ENCODE measurements around the gene RNF146. TPM values are rescaled to one million over a fixed set of nuclear protein-coding genes. Genes with fewer than 3 reads are reported as not detected.

Gene RNF146
- total and polyA plus RNA-seq, 2 experiments from 2014 or later: 28.8 to 48.9 TPM

DNA sequence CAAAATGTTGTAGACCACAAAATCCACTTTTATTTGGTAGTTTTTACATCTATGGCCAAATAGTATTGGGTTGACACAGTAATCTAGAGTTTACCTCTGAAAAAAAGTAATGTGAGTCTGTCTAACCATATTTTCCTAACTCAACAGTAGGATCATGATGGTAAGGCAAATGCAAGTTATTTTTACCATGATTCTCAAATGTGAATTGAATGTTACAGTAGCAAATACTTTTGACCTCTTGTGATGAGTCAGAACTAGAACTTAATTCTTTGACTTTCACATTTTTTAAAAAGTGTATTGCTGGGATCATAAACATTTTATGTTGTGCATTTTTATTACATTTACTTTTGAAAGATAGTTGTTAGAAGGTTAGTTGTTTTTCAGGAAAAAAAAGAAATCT, 22.0 kb downstream of the RNF146 start:
- H3K9me2 ChIP-seq (replicated peaks; ENCODE audit: insufficient read depth): no peaks in the 10 kb centered on the region
- H2AFZ ChIP-seq: no peak overlapping the region
- H3K4me3 ChIP-seq: no peak overlapping the region
- no peaks in the 10 kb centered on the region for H3K9me3 ChIP-seq (ENCODE audit: low read depth)
- TF ChIP-seq, protein P1, sequence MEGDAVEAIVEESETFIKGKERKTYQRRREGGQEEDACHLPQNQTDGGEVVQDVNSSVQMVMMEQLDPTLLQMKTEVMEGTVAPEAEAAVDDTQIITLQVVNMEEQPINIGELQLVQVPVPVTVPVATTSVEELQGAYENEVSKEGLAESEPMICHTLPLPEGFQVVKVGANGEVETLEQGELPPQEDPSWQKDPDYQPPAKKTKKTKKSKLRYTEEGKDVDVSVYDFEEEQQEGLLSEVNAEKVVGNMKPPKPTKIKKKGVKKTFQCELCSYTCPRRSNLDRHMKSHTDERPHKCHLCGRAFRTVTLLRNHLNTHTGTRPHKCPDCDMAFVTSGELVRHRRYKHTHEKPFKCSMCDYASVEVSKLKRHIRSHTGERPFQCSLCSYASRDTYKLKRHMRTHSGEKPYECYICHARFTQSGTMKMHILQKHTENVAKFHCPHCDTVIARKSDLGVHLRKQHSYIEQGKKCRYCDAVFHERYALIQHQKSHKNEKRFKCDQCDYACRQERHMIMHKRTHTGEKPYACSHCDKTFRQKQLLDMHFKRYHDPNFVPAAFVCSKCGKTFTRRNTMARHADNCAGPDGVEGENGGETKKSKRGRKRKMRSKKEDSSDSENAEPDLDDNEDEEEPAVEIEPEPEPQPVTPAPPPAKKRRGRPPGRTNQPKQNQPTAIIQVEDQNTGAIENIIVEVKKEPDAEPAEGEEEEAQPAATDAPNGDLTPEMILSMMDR (IDR thresholded peaks at IDR 0.05; ENCODE audit: poor library complexity): no peak
- TF ChIP-seq EZH2phosphoT487 (IDR thresholded peaks at IDR 0.05; ENCODE audit: low read depth, severe bottlenecking, unreplicated experiment) (no peak), EZH2 (IDR thresholded peaks at IDR 0.05; ENCODE audit: borderline replicate concordance) (no peak)
- H3K4me2 ChIP-seq: no peak overlapping the region
- H3K36me3 ChIP-seq (replicated peaks; ENCODE audit: insufficient read depth, low read depth): no peaks in the 10 kb centered on the region
- no peaks in the 10 kb centered on the region for H3K27me3 ChIP-seq
- peaks cover 16% of the 10 kb centered on the region for H3K79me2 ChIP-seq
- no peak overlapping the region for H3K27ac ChIP-seq
- H4K20me1 ChIP-seq (ENCODE audit: insufficient read depth, poor library complexity, severe bottlenecking): no peaks in the 10 kb centered on the region
- DNase-seq (ENCODE audit: low spot score): no peak
- no peaks in the 10 kb centered on the region for H3K4me1 ChIP-seq (ENCODE audit: insufficient read depth)

DNA sequence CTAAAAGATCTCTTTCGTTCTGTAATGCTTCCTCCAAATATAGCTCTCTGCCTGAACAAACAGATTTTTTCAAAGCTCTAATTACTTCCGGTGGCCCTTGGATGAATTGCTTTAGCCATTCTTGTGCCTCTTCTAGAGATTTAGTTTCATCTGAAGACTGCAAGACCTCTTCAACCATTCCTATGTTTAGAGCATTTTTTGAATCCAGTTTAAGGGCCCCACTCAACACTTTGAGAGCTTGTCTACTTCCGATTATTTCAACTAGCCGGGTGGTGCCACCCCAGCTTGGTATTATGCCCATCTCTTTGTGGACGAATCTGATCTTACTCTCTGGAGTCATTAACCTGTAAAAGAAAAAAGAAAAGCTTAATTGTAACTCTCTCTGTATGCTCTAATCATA, 23.3 kb downstream of the RNF146 start:
- H3K36me3 ChIP-seq (replicated peaks; ENCODE audit: insufficient read depth, low read depth): no peaks in the 10 kb centered on the region
- TF ChIP-seq, protein P1 (IDR thresholded peaks at IDR 0.05; ENCODE audit: poor library complexity): no peak
- TF ChIP-seq EZH2 (IDR thresholded peaks at IDR 0.05; ENCODE audit: borderline replicate concordance) (no peak), EZH2phosphoT487 (IDR thresholded peaks at IDR 0.05; ENCODE audit: low read depth, severe bottlenecking, unreplicated experiment) (no peak)
- H2AFZ ChIP-seq: no peak overlapping the region
- no peaks in the 10 kb centered on the region for H3K4me1 ChIP-seq (ENCODE audit: insufficient read depth)
- H3K4me3 ChIP-seq: no peak overlapping the region
- DNase-seq (ENCODE audit: low spot score): no peak
- no peak overlapping the region for H3K4me2 ChIP-seq
- no peaks in the 10 kb centered on the region for H3K9me3 ChIP-seq (ENCODE audit: low read depth)
- 89% methylated on average over 5 of the region's 5 CpGs for WGBS (ENCODE audit: low lambda C conversion rate, missing lambda C conversion rate)
- no peaks in the 10 kb centered on the region for H3K27me3 ChIP-seq
- H3K27ac ChIP-seq: no peak overlapping the region
- H3K9me2 ChIP-seq (replicated peaks; ENCODE audit: insufficient read depth): no peaks in the 10 kb centered on the region
- no peaks in the 10 kb centered on the region for H4K20me1 ChIP-seq (ENCODE audit: insufficient read depth, poor library complexity, severe bottlenecking)
- H3K79me2 ChIP-seq: peaks cover 23% of the 10 kb centered on the region

DNA sequence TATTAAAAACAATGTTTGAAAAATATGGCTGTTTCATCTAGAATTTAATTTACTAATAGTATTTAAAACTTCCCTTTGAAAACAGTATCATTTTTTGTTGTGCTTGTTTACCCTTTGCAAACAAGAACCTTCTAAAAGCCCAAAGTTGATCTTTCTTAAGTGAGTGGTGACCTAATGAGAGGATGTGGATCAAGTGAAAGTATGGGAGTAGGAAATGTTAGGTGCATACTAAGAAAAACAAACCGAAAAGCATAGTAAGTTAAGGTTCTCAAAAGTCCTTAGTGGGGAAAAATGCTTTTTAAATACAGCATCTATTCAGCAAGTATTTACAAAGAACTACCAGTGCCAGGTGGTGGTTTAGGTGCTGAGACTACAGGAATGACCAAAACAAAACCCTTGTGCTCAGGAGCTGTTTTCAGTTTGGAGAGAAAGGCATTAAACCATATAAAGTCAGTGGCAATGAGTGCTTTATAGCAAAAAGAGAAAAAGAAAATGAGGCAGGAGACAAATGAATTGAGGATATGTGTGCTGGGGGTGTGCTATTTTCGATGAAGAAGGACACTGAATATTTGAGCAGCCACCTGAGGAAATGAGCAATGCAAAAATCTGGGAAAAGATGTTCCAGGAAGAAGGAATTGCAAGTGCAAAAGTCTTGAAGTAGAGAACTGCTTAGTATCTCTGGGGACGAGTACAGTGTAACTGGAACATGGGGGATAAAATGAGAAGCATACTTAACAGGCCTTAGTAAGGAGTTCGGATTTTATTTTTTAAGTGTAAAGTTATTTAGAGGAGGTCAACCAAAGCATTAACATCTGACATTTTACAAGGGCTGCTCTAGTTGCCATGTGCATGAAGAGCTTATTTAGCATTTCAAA, 24.0 kb downstream of the RNF146 start:
- H3K36me3 ChIP-seq (replicated peaks; ENCODE audit: insufficient read depth, low read depth): no peaks in the 10 kb centered on the region
- H3K4me1 ChIP-seq (ENCODE audit: insufficient read depth): no peaks in the 10 kb centered on the region
- H4K20me1 ChIP-seq (ENCODE audit: insufficient read depth, poor library complexity, severe bottlenecking): no peaks in the 10 kb centered on the region
- 84% methylated on average over 4 of the region's 4 CpGs for WGBS (ENCODE audit: low lambda C conversion rate, missing lambda C conversion rate)
- H3K27ac ChIP-seq: no peak overlapping the region
- H3K79me2 ChIP-seq: peaks cover 27% of the 10 kb centered on the region
- no peak overlapping the region for H2AFZ ChIP-seq
- no peaks in the 10 kb centered on the region for H3K9me3 ChIP-seq (ENCODE audit: low read depth)
- TF ChIP-seq EZH2phosphoT487 (IDR thresholded peaks at IDR 0.05; ENCODE audit: low read depth, severe bottlenecking, unreplicated experiment): no peak
- TF ChIP-seq, protein P1 (IDR thresholded peaks at IDR 0.05; ENCODE audit: poor library complexity): no peak
- TF ChIP-seq EZH2 (IDR thresholded peaks at IDR 0.05; ENCODE audit: borderline replicate concordance): no peak
- H3K9me2 ChIP-seq (replicated peaks; ENCODE audit: insufficient read depth): no peaks in the 10 kb centered on the region
- no peak for DNase-seq (ENCODE audit: low spot score)
- H3K27me3 ChIP-seq: no peaks in the 10 kb centered on the region
- H3K4me3 ChIP-seq: no peak overlapping the region
- H3K4me2 ChIP-seq: no peak overlapping the region
